Liver (tissue), 9 donors: Measurements from ENCODE around the gene MRFAP1. TPM values are rescaled to one million over a fixed set of nuclear protein-coding genes. Genes with fewer than 3 reads are reported as not detected.

ENCODE experiments used
- DNase-seq: peaks from one replicate; pipeline ENCODE4 v3.0.0-alpha.2; 2017; ENCODE audit warnings: low spot score
- H3K27ac ChIP-seq, 2 donors: one replicate each; pipeline ENCODE4 v1.7.0; 2013; ENCODE audit warnings: inconsistent platforms in 2 of 2, low read length in 2 of 2, control low read depth in 1 of 2, low read depth in 1 of 2, mild to moderate bottlenecking in 1 of 2
- H3K27me3 ChIP-seq, 4 donors: one replicate each; pipeline versions ENCODE4 v1.6.1 to v1.7.0; 2013; ENCODE audit warnings: low read length in 3 of 4, inconsistent platforms in 1 of 4, mild to moderate bottlenecking in 1 of 4, moderate library complexity in 1 of 4; ENCODE audit not compliant: control insufficient read depth in 4 of 4, insufficient read depth in 4 of 4
- H3K36me3 ChIP-seq, 4 donors: one replicate each; pipeline versions ENCODE4 v1.6.1 to v1.7.0; 2013; ENCODE audit warnings: low read length in 3 of 4, mild to moderate bottlenecking in 3 of 4, low read depth in 1 of 4, moderate library complexity in 1 of 4; ENCODE audit not compliant: control insufficient read depth in 4 of 4, insufficient read depth in 3 of 4
- H3K4me1 ChIP-seq, 4 donors: one replicate each; pipeline versions ENCODE4 v1.6.1 to v1.7.0; 2013; ENCODE audit warnings: low read length in 3 of 4, mild to moderate bottlenecking in 3 of 4, moderate library complexity in 1 of 4; ENCODE audit not compliant: control insufficient read depth in 4 of 4, insufficient read depth in 4 of 4
- H3K4me3 ChIP-seq, 3 donors: one replicate each; pipeline versions ENCODE4 v1.6.1 to v1.7.0; 2013; ENCODE audit warnings: low read length in 3 of 3, control low read depth in 1 of 3, low read depth in 1 of 3, mild to moderate bottlenecking in 1 of 3
- H3K9ac ChIP-seq, 2 donors: one replicate each; pipeline ENCODE4 v1.7.0; 2013; ENCODE audit warnings: low read length in 2 of 2, mild to moderate bottlenecking in 2 of 2, moderate library complexity in 2 of 2, control low read depth in 1 of 2, low read depth in 1 of 2
- H3K9me3 ChIP-seq, 4 donors: one replicate each; pipeline versions ENCODE4 v1.6.1 to v1.7.0; 2013; ENCODE audit warnings: low read length in 3 of 4; ENCODE audit not compliant: control insufficient read depth in 4 of 4
- FOXA1 ChIP-seq: IDR thresholded peaks from 2 replicates; pipeline ENCODE4 v1.6.1; 2016; ENCODE audit warnings: antibody characterized with exemption
- FOXA2 ChIP-seq: IDR thresholded peaks from 2 replicates; pipeline ENCODE4 v1.6.1; 2016; ENCODE audit warnings: antibody characterized with exemption
- GABPA ChIP-seq, 2 donors: IDR thresholded peaks in 1 of 2; conservative IDR thresholded peaks in 1 of 2; 2 replicates each; pipeline ENCODE4 v1.6.1; 2016; ENCODE audit warnings: antibody characterized with exemption in 2 of 2, mild to moderate bottlenecking in 1 of 2, moderate library complexity in 1 of 2
- HNF4A ChIP-seq, 2 donors: conservative IDR thresholded peaks; 2 replicates each; pipeline ENCODE4 v1.6.1; 2016; ENCODE audit warnings: antibody characterized with exemption in 2 of 2, mild to moderate bottlenecking in 2 of 2
- HNF4G ChIP-seq: IDR thresholded peaks from 2 replicates; pipeline ENCODE4 v1.6.1; 2016; ENCODE audit warnings: antibody characterized with exemption
- JUND ChIP-seq, 2 donors: IDR thresholded peaks; 2 replicates each; pipeline ENCODE4 v1.6.1; 2016; ENCODE audit warnings: antibody characterized with exemption in 2 of 2
- NR2F2 ChIP-seq: IDR thresholded peaks from 2 replicates; pipeline ENCODE4 v1.6.1; 2016; ENCODE audit warnings: antibody characterized with exemption
- RAD21 ChIP-seq, 2 donors: IDR thresholded peaks; 2 replicates each; pipeline ENCODE4 v1.6.1; 2016; ENCODE audit warnings: antibody characterized with exemption in 2 of 2, mild to moderate bottlenecking in 2 of 2
- RXRA ChIP-seq, 2 donors: IDR thresholded peaks; 2 replicates each; pipeline ENCODE4 v1.6.1; 2017 to 2018; ENCODE audit warnings: antibody characterized with exemption in 2 of 2, mild to moderate bottlenecking in 1 of 2
- SP1 ChIP-seq: IDR thresholded peaks from 2 replicates; pipeline ENCODE4 v1.6.1; 2018; ENCODE audit warnings: antibody characterized with exemption, mild to moderate bottlenecking
- TAF1 ChIP-seq: conservative IDR thresholded peaks from 2 replicates; pipeline ENCODE4 v1.6.1; 2016; ENCODE audit warnings: antibody characterized with exemption, mild to moderate bottlenecking
- YY1 ChIP-seq: IDR thresholded peaks from 2 replicates; pipeline ENCODE4 v1.6.1; 2016; ENCODE audit warnings: antibody characterized with exemption, mild to moderate bottlenecking
- WGBS: extraction: QIAGEN DNeasy Blood & Tissue Kit; methylation state at CpG from one replicate; pipeline ENCODE4 v1.1.7; 2013; 5-methylcytosine and 5-hydroxymethylcytosine counted together
- polyA plus RNA-seq, 2 donors: library from polyadenylated mRNA; stranded (reverse) in 1 of 2; unstranded in 1 of 2; fragments of 200-250 nt in 1 of 2; fragments of >200 nt in 1 of 2; fragmentation: Nextera tagmentation in 1 of 2; extraction: Ambion mirVana in 1 of 2; gene quantifications; one replicate each; pipeline versions ENCODE4 v1.2.1 to v1.2.3, GENCODE V29; 2013 to 2015
- total RNA-seq, 2 donors: library from RNA; depleted of rRNA; stranded (reverse); fragments of >200 nt; gene quantifications; one replicate each; pipeline ENCODE4 v1.2.3, GENCODE V29; 2014
- TF ChIP-seq, protein P1 (sequence below): IDR thresholded peaks from 2 replicates; pipeline ENCODE4 v1.6.1; 2016; ENCODE audit warnings: antibody characterized with exemption
- TF ChIP-seq, protein P2 (sequence below): IDR thresholded peaks from 2 replicates; pipeline ENCODE4 v1.6.1; 2016; ENCODE audit warnings: antibody characterized with exemption, mild to moderate bottlenecking
- TF ChIP-seq, protein P3 (sequence below): fragments of 150-350 bp; IDR thresholded peaks from 2 replicates; pipeline ENCODE4 v1.5.1; 2017; ENCODE audit warnings: improper control_type of control experiment, low read depth, low read length; ENCODE audit not compliant: missing input control
- TF ChIP-seq, protein P4 (sequence below): IDR thresholded peaks from 2 replicates; pipeline ENCODE4 v1.6.1; 2016; ENCODE audit warnings: antibody characterized with exemption
- TF ChIP-seq, protein P5 (sequence below): IDR thresholded peaks from 2 replicates; pipeline ENCODE4 v1.6.1; 2016; ENCODE audit warnings: antibody characterized with exemption
- donor health status: healthy.
- donor health status: healthy.
- donor health status: healthy.
- donor health status: healthy.
- donor health status: healthy.

Gene MRFAP1
- total and polyA plus RNA-seq, 4 donors, result 78.5 to 176 (median 104) TPM

DNA sequence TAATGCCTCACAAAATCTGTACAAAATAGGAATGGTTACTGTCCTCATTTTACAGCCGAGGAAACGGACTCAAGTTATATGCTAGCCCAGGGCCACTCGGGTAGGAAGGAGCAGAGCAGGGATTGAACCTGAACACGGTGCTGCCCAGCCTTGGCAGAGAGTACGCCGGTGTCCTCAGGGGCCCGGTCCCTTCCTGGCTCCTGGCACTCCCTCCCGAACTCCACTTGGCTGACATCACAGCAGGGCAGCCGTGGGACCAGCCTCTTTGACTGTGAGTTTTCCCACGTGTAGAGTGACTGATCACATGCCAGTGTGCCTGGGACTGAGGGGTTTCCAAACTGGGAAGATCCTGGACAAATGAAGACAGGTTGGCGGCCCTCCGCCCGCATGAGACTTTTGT, 41.8 kb upstream of the MRFAP1 start:
- H3K27me3 ChIP-seq, result no peaks in the 10 kb centered on the region
- 95% methylated on average over 13 of the region's 13 CpGs for WGBS
- H3K27ac ChIP-seq, result no peak overlapping the region
- DNase-seq, result no peak
- peaks cover 0 to 3% (median 0%) of the 10 kb centered on the region in 4 donors for H3K9me3 ChIP-seq
- no peaks in the 10 kb centered on the region for H3K4me1 ChIP-seq
- peaks cover 2 to 34% (median 19%) of the 10 kb centered on the region in 4 donors for H3K36me3 ChIP-seq
- H3K4me3 ChIP-seq, result no peak overlapping the region
- no peak overlapping the region for H3K9ac ChIP-seq
- TF ChIP-seq HNF4A (conservative IDR thresholded peaks at IDR 0.05) (no peak), NR2F2 (no peak), FOXA2 (no peak)
- TF ChIP-seq, protein P1, sequence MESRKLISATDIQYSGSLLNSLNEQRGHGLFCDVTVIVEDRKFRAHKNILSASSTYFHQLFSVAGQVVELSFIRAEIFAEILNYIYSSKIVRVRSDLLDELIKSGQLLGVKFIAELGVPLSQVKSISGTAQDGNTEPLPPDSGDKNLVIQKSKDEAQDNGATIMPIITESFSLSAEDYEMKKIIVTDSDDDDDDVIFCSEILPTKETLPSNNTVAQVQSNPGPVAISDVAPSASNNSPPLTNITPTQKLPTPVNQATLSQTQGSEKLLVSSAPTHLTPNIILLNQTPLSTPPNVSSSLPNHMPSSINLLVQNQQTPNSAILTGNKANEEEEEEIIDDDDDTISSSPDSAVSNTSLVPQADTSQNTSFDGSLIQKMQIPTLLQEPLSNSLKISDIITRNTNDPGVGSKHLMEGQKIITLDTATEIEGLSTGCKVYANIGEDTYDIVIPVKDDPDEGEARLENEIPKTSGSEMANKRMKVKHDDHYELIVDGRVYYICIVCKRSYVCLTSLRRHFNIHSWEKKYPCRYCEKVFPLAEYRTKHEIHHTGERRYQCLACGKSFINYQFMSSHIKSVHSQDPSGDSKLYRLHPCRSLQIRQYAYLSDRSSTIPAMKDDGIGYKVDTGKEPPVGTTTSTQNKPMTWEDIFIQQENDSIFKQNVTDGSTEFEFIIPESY, result no peak
- TF ChIP-seq, protein P2, sequence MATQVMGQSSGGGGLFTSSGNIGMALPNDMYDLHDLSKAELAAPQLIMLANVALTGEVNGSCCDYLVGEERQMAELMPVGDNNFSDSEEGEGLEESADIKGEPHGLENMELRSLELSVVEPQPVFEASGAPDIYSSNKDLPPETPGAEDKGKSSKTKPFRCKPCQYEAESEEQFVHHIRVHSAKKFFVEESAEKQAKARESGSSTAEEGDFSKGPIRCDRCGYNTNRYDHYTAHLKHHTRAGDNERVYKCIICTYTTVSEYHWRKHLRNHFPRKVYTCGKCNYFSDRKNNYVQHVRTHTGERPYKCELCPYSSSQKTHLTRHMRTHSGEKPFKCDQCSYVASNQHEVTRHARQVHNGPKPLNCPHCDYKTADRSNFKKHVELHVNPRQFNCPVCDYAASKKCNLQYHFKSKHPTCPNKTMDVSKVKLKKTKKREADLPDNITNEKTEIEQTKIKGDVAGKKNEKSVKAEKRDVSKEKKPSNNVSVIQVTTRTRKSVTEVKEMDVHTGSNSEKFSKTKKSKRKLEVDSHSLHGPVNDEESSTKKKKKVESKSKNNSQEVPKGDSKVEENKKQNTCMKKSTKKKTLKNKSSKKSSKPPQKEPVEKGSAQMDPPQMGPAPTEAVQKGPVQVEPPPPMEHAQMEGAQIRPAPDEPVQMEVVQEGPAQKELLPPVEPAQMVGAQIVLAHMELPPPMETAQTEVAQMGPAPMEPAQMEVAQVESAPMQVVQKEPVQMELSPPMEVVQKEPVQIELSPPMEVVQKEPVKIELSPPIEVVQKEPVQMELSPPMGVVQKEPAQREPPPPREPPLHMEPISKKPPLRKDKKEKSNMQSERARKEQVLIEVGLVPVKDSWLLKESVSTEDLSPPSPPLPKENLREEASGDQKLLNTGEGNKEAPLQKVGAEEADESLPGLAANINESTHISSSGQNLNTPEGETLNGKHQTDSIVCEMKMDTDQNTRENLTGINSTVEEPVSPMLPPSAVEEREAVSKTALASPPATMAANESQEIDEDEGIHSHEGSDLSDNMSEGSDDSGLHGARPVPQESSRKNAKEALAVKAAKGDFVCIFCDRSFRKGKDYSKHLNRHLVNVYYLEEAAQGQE, result no peak
- TF ChIP-seq, protein P3, sequence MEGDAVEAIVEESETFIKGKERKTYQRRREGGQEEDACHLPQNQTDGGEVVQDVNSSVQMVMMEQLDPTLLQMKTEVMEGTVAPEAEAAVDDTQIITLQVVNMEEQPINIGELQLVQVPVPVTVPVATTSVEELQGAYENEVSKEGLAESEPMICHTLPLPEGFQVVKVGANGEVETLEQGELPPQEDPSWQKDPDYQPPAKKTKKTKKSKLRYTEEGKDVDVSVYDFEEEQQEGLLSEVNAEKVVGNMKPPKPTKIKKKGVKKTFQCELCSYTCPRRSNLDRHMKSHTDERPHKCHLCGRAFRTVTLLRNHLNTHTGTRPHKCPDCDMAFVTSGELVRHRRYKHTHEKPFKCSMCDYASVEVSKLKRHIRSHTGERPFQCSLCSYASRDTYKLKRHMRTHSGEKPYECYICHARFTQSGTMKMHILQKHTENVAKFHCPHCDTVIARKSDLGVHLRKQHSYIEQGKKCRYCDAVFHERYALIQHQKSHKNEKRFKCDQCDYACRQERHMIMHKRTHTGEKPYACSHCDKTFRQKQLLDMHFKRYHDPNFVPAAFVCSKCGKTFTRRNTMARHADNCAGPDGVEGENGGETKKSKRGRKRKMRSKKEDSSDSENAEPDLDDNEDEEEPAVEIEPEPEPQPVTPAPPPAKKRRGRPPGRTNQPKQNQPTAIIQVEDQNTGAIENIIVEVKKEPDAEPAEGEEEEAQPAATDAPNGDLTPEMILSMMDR, result no peak
- TF ChIP-seq, protein P4, sequence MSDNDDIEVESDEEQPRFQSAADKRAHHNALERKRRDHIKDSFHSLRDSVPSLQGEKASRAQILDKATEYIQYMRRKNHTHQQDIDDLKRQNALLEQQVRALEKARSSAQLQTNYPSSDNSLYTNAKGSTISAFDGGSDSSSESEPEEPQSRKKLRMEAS, result no peak

DNA sequence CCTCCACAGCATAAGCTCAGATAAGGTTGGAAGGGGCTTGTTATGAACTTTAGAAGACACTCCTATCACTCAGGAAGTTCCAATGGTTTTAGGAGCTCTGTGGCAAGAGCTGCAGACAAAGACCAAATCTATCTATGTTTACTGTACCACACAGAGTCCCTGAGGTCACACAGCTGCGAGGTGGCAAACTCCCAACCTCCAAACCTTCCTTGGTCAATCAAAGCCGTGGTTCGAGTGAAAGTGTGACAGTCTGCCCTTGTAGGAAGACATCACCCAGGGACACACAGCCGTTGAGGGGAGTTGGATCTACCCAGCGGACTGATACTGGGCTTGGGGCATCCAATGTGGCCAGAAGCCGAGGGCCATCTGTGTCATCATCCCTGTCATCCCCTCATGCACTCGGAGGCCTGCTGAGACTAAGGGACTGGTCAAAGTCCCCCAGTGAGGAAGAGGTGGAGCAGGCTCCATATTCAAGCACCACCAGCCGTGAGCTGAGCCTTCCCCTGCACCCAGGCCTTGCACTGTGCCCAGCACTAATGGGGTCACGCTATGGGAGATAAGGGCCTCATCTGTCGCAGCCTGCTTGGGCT, 38.7 kb upstream of the MRFAP1 start:
- TF ChIP-seq FOXA1 (no peak), RXRA (IDR thresholded peaks at IDR 0.05) (no peak), YY1 (no peak), HNF4G (no peak), RAD21 (IDR thresholded peaks at IDR 0.05) (no peak), NR2F2 (no peak), HNF4A (conservative IDR thresholded peaks at IDR 0.05) (no peak), SP1 (no peak), TAF1 (no peak), FOXA2 (no peak), GABPA (IDR thresholded peaks at IDR 0.05 in 1 of 2, conservative IDR thresholded peaks at IDR 0.05 in 1 of 2) (no peak), JUND (IDR thresholded peaks at IDR 0.05) (no peak)
- TF ChIP-seq, protein P5, sequence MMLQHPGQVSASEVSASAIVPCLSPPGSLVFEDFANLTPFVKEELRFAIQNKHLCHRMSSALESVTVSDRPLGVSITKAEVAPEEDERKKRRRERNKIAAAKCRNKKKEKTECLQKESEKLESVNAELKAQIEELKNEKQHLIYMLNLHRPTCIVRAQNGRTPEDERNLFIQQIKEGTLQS, result no peak
- TF ChIP-seq, protein P3, result no peak
- TF ChIP-seq, protein P1, result no peak
- TF ChIP-seq, protein P4, result no peak
- Histone ChIP-seq H3K27me3 (no peaks in the 10 kb centered on the region), H3K4me3 (no peak overlapping the region), H3K27ac (no peak overlapping the region), H3K36me3 (peaks cover 5 to 46% (median 26%) of the 10 kb centered on the region in 4 donors), H3K9ac (no peak overlapping the region), H3K9me3 (peaks cover 0 to 6% (median 3%) of the 10 kb centered on the region in 4 donors), H3K4me1 (no peaks in the 10 kb centered on the region)
- 87% methylated on average over 10 of the region's 10 CpGs for WGBS
- DNase-seq, result no peak
